ENCODE results near the gene TUB. TPM values are rescaled to one million over a fixed set of nuclear protein-coding genes. Genes with fewer than 3 reads are reported as not detected.

The TUB gene
- 19.4 TPM for polyA plus RNA-seq (2013, experiment 1 of 2)
- 14.1 TPM for polyA plus RNA-seq (2013, experiment 2 of 2)

GRCh38 chr11:8080674-8081590, at the start of gene TUB:
Gene TUB (plus strand): TSS chr11:8081211. CDS start chr11:8081511, 300 bp downstream.
- H3K27ac ChIP-seq (ENCODE audit: low read depth, low read length, severe bottlenecking) = no peak within 1 kb of the TSS
- 1% methylated on average over 42 to 65 of the region's 104 CpGs for WGBS, 2 experiments (ENCODE audit: insufficient coverage in 2 of 2)
- H3K9me3 ChIP-seq (ENCODE audit: control insufficient read depth, low read length) = no peaks in the 10 kb centered on the region
- H3K36me3 ChIP-seq (ENCODE audit: control insufficient read depth, insufficient read depth, low read length) = no peaks in the 10 kb centered on the region
- peaks cover 10% of the 10 kb centered on the region for H3K4me1 ChIP-seq (ENCODE audit: control insufficient read depth, insufficient read depth, low read length, poor library complexity, severe bottlenecking)
- H3K4me3 ChIP-seq (ENCODE audit: extremely low read depth, insufficient read depth, low read length, poor library complexity, severe bottlenecking) = peak within 1 kb of the TSS; percentile 49

- Histone ChIP-seq H3K4me1 (ENCODE audit: control insufficient read depth, insufficient read depth, low read length, poor library complexity, severe bottlenecking) (no peaks in the 10 kb centered on the region), H3K4me3 (ENCODE audit: extremely low read depth, insufficient read depth, low read length, poor library complexity, severe bottlenecking) (no peak overlapping the region), H3K9me3 (ENCODE audit: control insufficient read depth, low read length) (no peaks in the 10 kb centered on the region), H3K27ac (ENCODE audit: low read depth, low read length, severe bottlenecking) (no peak overlapping the region), H3K36me3 (ENCODE audit: control insufficient read depth, insufficient read depth, low read length) (no peaks in the 10 kb centered on the region)
- WGBS, 2 experiments (ENCODE audit: insufficient coverage in 2 of 2) = 74 to 80% methylated on average over 22 to 25 of the region's 32 CpGs
Measured at GRCh38 chr11:8031248-8032115, 49.5 kb upstream of the TUB start.

GRCh38 chr11:8032122-8032521, 48.9 kb upstream of the TUB start:
- no peak overlapping the region for H3K27ac ChIP-seq (ENCODE audit: low read depth, low read length, severe bottlenecking)
- WGBS, 2 experiments (ENCODE audit: insufficient coverage in 2 of 2) = 79 to 93% methylated on average over 3 to 5 of the region's 10 CpGs
- no peaks in the 10 kb centered on the region for H3K36me3 ChIP-seq (ENCODE audit: control insufficient read depth, insufficient read depth, low read length)
- H3K9me3 ChIP-seq (ENCODE audit: control insufficient read depth, low read length) = no peaks in the 10 kb centered on the region
- no peak overlapping the region for H3K4me3 ChIP-seq (ENCODE audit: extremely low read depth, insufficient read depth, low read length, poor library complexity, severe bottlenecking)
- no peaks in the 10 kb centered on the region for H3K4me1 ChIP-seq (ENCODE audit: control insufficient read depth, insufficient read depth, low read length, poor library complexity, severe bottlenecking)

- no peak overlapping the region for H3K4me3 ChIP-seq (ENCODE audit: extremely low read depth, insufficient read depth, low read length, poor library complexity, severe bottlenecking)
- no peaks in the 10 kb centered on the region for H3K4me1 ChIP-seq (ENCODE audit: control insufficient read depth, insufficient read depth, low read length, poor library complexity, severe bottlenecking)
- H3K36me3 ChIP-seq (ENCODE audit: control insufficient read depth, insufficient read depth, low read length) = no peaks in the 10 kb centered on the region
- H3K27ac ChIP-seq (ENCODE audit: low read depth, low read length, severe bottlenecking) = no peak overlapping the region
- no peaks in the 10 kb centered on the region for H3K9me3 ChIP-seq (ENCODE audit: control insufficient read depth, low read length)
- WGBS, 2 experiments (ENCODE audit: insufficient coverage in 2 of 2) = 43 to 56% methylated on average over 16 to 17 of the region's 20 CpGs
Measured at GRCh38 chr11:8032576-8033304, 48.3 kb upstream of the TUB start.

- Histone ChIP-seq H3K4me3 (ENCODE audit: extremely low read depth, insufficient read depth, low read length, poor library complexity, severe bottlenecking) (no peak overlapping the region), H3K36me3 (ENCODE audit: control insufficient read depth, insufficient read depth, low read length) (no peaks in the 10 kb centered on the region), H3K4me1 (ENCODE audit: control insufficient read depth, insufficient read depth, low read length, poor library complexity, severe bottlenecking) (no peaks in the 10 kb centered on the region), H3K9me3 (ENCODE audit: control insufficient read depth, low read length) (no peaks in the 10 kb centered on the region), H3K27ac (ENCODE audit: low read depth, low read length, severe bottlenecking) (no peak overlapping the region)
- 51 to 57% methylated on average over 14 to 19 of the region's 19 CpGs for WGBS, 2 experiments (ENCODE audit: insufficient coverage in 2 of 2)
Measured at GRCh38 chr11:8033305-8034105, 47.5 kb upstream of the TUB start.

- Histone ChIP-seq H3K9me3 (ENCODE audit: control insufficient read depth, low read length) (no peaks in the 10 kb centered on the region), H3K27ac (ENCODE audit: low read depth, low read length, severe bottlenecking) (no peak overlapping the region), H3K4me3 (ENCODE audit: extremely low read depth, insufficient read depth, low read length, poor library complexity, severe bottlenecking) (no peak overlapping the region), H3K36me3 (ENCODE audit: control insufficient read depth, insufficient read depth, low read length) (no peaks in the 10 kb centered on the region), H3K4me1 (ENCODE audit: control insufficient read depth, insufficient read depth, low read length, poor library complexity, severe bottlenecking) (no peaks in the 10 kb centered on the region)
- 81% methylated on average over 2 of the region's 3 CpGs; no CpG with 5 or more reads in 1 of the 2 experiments for WGBS, 2 experiments (ENCODE audit: insufficient coverage in 2 of 2)
Measured at GRCh38 chr11:8034106-8034585, 46.9 kb upstream of the TUB start.

- no peaks in the 10 kb centered on the region for H3K4me1 ChIP-seq (ENCODE audit: control insufficient read depth, insufficient read depth, low read length, poor library complexity, severe bottlenecking)
- WGBS, 2 experiments (ENCODE audit: insufficient coverage in 2 of 2) = 100% methylated on average over 3 of the region's 5 CpGs; no CpG with 5 or more reads in 1 of the 2 experiments
Measured at GRCh38 chr11:8034604-8035190, 46.3 kb upstream of the TUB start.

GRCh38 chr11:8035200-8035855, 45.7 kb upstream of the TUB start:
- 84 to 85% methylated on average over 7 to 10 of the region's 11 CpGs for WGBS, 2 experiments (ENCODE audit: insufficient coverage in 2 of 2)
- Histone ChIP-seq H3K4me3 (ENCODE audit: extremely low read depth, insufficient read depth, low read length, poor library complexity, severe bottlenecking) (no peak overlapping the region), H3K27ac (ENCODE audit: low read depth, low read length, severe bottlenecking) (no peak overlapping the region), H3K36me3 (ENCODE audit: control insufficient read depth, insufficient read depth, low read length) (no peaks in the 10 kb centered on the region), H3K4me1 (ENCODE audit: control insufficient read depth, insufficient read depth, low read length, poor library complexity, severe bottlenecking) (no peaks in the 10 kb centered on the region), H3K9me3 (ENCODE audit: control insufficient read depth, low read length) (no peaks in the 10 kb centered on the region)

More at GRCh38 chr11:8034604-8035190, 46.3 kb upstream of the TUB start:
- Histone ChIP-seq H3K27ac (ENCODE audit: low read depth, low read length, severe bottlenecking) (no peak overlapping the region), H3K4me3 (ENCODE audit: extremely low read depth, insufficient read depth, low read length, poor library complexity, severe bottlenecking) (no peak overlapping the region), H3K36me3 (ENCODE audit: control insufficient read depth, insufficient read depth, low read length) (no peaks in the 10 kb centered on the region), H3K9me3 (ENCODE audit: control insufficient read depth, low read length) (no peaks in the 10 kb centered on the region)

Measured in mesodermal cell (in vitro differentiated cells).